22Rv1 (cell line): ENCODE results near the gene SLC8A3.
"Not testable (repeated sequence)": the region's sequence is repeated elsewhere in the genome, so short reads cannot be mapped to it uniquely, and the experiment has no call there.

ENCODE experiments used
- H3K27ac ChIP-seq: fragments of 450-650 bp; 2 replicates; pipeline ENCODE4 v1.5.1; 2017
- CTCF ChIP-seq: fragments of 450-650 bp; IDR thresholded peaks from 2 replicates; pipeline ENCODE4 v1.5.1; 2017; ENCODE audit warnings: mild to moderate bottlenecking
- ZFX ChIP-seq: fragments of 450-650 bp; IDR thresholded peaks from 2 replicates; pipeline ENCODE4 v1.6.1; 2017; ENCODE audit warnings: antibody characterized with exemption, borderline replicate concordance

Gene SLC8A3

GRCh38 chr14:70188659-70189455, at the start of gene SLC8A3:
Gene SLC8A3 (minus strand): TSS chr14:70188951. CDS start chr14:70168422, 20,529 bp downstream.
- no peak for TF ChIP-seq CTCF
- TF ChIP-seq ZFX = no peak
- H3K27ac ChIP-seq = no peak within 1 kb of the TSS

- no peak overlapping the region for H3K27ac ChIP-seq
- TF ChIP-seq CTCF = no peak
- no peak for TF ChIP-seq ZFX
These were observed 49.0 kb upstream of the SLC8A3 start for GRCh38 chr14:70237710-70238109.

GRCh38 chr14:70234066-70234950, 45.6 kb upstream of the SLC8A3 start:
- no peak overlapping the region for H3K27ac ChIP-seq
- TF ChIP-seq CTCF = no peak
- TF ChIP-seq ZFX = no peak

GRCh38 chr14:70231756-70232544, 43.2 kb upstream of the SLC8A3 start:
- H3K27ac ChIP-seq = not testable (repeated sequence)

GRCh38 chr14:70229877-70230640, 41.3 kb upstream of the SLC8A3 start:
- not testable (repeated sequence) for H3K27ac ChIP-seq

GRCh38 chr14:70213721-70214282, 25.1 kb upstream of the SLC8A3 start:
- no peak for TF ChIP-seq CTCF
- H3K27ac ChIP-seq = no peak overlapping the region

- H3K27ac ChIP-seq = no peak overlapping the region
- no peak for TF ChIP-seq CTCF
These were observed 24.0 kb upstream of the SLC8A3 start for GRCh38 chr14:70212752-70213151.
